ENCODE measurements around the gene FBXW5. TPM values are rescaled to one million over a fixed set of nuclear protein-coding genes. Genes with fewer than 3 reads are reported as not detected.
A peak's percentile ranks its signal among the peaks of the same experiment; 100 is the strongest.

FBXW5 gene
- total and polyA plus RNA-seq, 2 experiments from 2014 or later = 27.0 to 111 TPM

DNA sequence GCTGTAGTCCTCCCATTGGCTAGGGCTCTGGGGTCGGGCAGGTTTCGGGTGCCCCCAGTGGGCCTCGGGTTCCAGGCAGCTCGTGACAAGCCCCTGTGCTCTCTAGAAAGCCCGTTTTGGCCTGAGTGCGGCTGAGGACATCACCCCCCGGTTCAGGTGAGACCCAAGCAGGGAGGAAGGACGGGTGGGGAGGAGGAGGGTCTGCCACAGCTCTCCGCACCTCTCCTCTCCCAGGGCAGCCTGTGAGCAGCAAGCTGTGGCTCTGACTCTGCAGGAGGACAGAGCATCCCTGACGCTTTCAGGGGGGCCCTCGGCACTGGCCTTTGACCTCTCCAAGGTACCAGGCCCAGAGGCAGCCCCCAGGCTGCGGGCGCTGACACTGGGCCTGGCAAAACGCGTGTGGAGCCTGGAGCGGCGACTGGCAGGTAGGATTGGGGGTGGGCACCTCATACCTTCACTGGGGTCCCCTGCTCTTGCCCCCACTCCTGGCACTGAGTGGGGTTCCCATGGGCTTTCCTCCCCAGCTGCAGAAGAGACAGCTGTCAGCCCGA, 48.4 kb upstream of the FBXW5 start (continued):
- no peak for TF ChIP-seq REST (IDR thresholded peaks at IDR 0.05; ENCODE audit: unreplicated experiment)
- no peak for TF ChIP-seq JUNB (IDR thresholded peaks at IDR 0.05; ENCODE audit: unreplicated experiment)
- no peak for TF ChIP-seq ZNF331 (CRISPR knock-in tag; IDR thresholded peaks at IDR 0.05; ENCODE audit: low read depth)

GRCh38 chr9:136991993-136992818, 47.7 kb upstream of the FBXW5 start, which contains the start of gene PAXX:
Gene PAXX, plus strand, starts transcription at chr9:136992422. Its CDS starts 22 bp downstream, at chr9:136992444.
- Mint-ChIP-seq H3K4me3 (peak within 1 kb of the TSS; percentile 80), H3K27me3 (ENCODE audit: insufficient read depth, low read depth, poor library complexity) (peaks cover 29% of the 10 kb centered on the region), H3K4me1 (no peaks in the 10 kb centered on the region; the same call in 2 of the 3 replicates), H3K36me3 (ENCODE audit: low read depth) (no peaks in the 10 kb centered on the region; the same call in 2 of the 3 replicates), H3K9me3 (peaks cover 10% of the 10 kb centered on the region), H3K27ac (no peak within 1 kb of the TSS)
- Histone ChIP-seq H3K27ac (ENCODE audit: low read depth) (no peak within 1 kb of the TSS), H3K79me2 (replicated peaks; ENCODE audit: insufficient read depth) (no peaks in the 10 kb centered on the region), H4K20me1 (replicated peaks; ENCODE audit: insufficient read depth) (no peaks in the 10 kb centered on the region), H2AFZ (no peak within 1 kb of the TSS), H3K9me2 (ENCODE audit: insufficient read depth) (no peaks in the 10 kb centered on the region), H3K4me3 (peak within 1 kb of the TSS; percentile 86), H3K27me3 (ENCODE audit: insufficient read depth) (peaks cover 45% of the 10 kb centered on the region), H3F3A (replicated peaks; ENCODE audit: low read depth) (no peaks in the 10 kb centered on the region), H3K36me3 (ENCODE audit: insufficient read depth) (no peaks in the 10 kb centered on the region), H3K4me2 (peak within 1 kb of the TSS; percentile 88), H3K4me1 (ENCODE audit: insufficient read depth) (peaks cover 5% of the 10 kb centered on the region; the same call in 1 of the 2 replicates)
- peak; percentile 93 for DNase-seq (ENCODE audit: low spot score)
- TF ChIP-seq POLR2AphosphoS5 (IDR thresholded peaks at IDR 0.05; ENCODE audit: low read depth) = peak; percentile 70
- TF ChIP-seq STAT1 (IDR thresholded peaks at IDR 0.05; ENCODE audit: unreplicated experiment) = no peak
- TF ChIP-seq NANOG (IDR thresholded peaks at IDR 0.05; ENCODE audit: borderline replicate concordance) = no peak
- ATAC-seq = peak; percentile 65

DNA sequence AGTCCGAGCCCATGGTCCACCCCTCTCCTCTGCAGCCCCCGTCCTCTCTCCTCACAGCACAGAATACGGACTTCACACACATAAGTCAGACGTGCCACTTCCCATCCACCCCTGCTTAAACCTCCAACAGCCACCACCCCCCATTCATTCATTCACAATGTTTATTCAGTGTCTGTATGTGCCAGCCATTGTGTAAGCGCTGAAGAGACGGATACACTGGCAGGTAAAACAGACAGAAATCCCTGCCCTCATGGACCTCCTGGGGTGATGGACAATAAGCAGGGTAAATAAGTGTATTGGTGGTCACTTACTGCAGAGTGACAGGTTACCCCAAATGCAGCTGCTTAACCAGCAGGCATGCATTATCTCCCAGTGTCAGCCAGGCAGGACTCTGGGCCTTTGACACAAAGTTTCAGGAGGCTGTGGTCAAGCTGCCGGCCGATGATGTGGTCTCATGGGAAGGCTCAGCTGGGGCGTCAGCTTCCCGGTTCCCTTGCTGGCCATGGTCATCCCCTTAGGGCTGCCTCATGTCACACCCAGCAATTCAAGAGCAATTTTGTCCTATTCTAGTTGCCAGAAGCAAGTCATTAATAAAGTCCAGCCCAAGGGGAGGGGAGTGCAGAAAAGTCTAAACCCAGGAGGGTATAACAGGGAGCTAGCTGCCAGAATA, 45.8 kb upstream of the FBXW5 start:
- Histone ChIP-seq H3K27me3 (ENCODE audit: insufficient read depth) (peaks cover 45% of the 10 kb centered on the region), H3F3A (replicated peaks; ENCODE audit: low read depth) (no peaks in the 10 kb centered on the region), H3K4me3 (no peak overlapping the region), H3K27ac (ENCODE audit: low read depth) (no peak overlapping the region), H3K4me1 (ENCODE audit: insufficient read depth) (peaks cover 3% of the 10 kb centered on the region; the same call in 1 of the 2 replicates), H3K36me3 (ENCODE audit: insufficient read depth) (no peaks in the 10 kb centered on the region), H3K9me2 (ENCODE audit: insufficient read depth) (no peaks in the 10 kb centered on the region), H2AFZ (no peak overlapping the region), H4K20me1 (replicated peaks; ENCODE audit: insufficient read depth) (no peaks in the 10 kb centered on the region), H3K79me2 (replicated peaks; ENCODE audit: insufficient read depth) (no peaks in the 10 kb centered on the region), H3K4me2 (no peak overlapping the region)
- no peak for DNase-seq (ENCODE audit: low spot score)
- Mint-ChIP-seq H3K4me3 (peak overlapping the region; percentile 16; the same call in 1 of the 3 replicates), H3K4me1 (no peaks in the 10 kb centered on the region; the same call in 2 of the 3 replicates), H3K27ac (no peak overlapping the region), H3K36me3 (ENCODE audit: low read depth) (no peaks in the 10 kb centered on the region; the same call in 2 of the 3 replicates), H3K27me3 (ENCODE audit: insufficient read depth, low read depth, poor library complexity) (peaks cover 33% of the 10 kb centered on the region), H3K9me3 (peaks cover 10% of the 10 kb centered on the region)
- ATAC-seq = no peak
- no peak for TF ChIP-seq ZNF331 (CRISPR knock-in tag; IDR thresholded peaks at IDR 0.05; ENCODE audit: low read depth)
- TF ChIP-seq REST (IDR thresholded peaks at IDR 0.05; ENCODE audit: unreplicated experiment) = no peak
- no peak for TF ChIP-seq JUNB (IDR thresholded peaks at IDR 0.05; ENCODE audit: unreplicated experiment)
- TF ChIP-seq CREB1 (CRISPR knock-in tag; IDR thresholded peaks at IDR 0.05; ENCODE audit: low read depth) = no peak
- no peak for TF ChIP-seq ETS1 (IDR thresholded peaks at IDR 0.05)
- TF ChIP-seq EZH2phosphoT487 (IDR thresholded peaks at IDR 0.05; ENCODE audit: unreplicated experiment) = no peak
- TF ChIP-seq NANOG (IDR thresholded peaks at IDR 0.05; ENCODE audit: borderline replicate concordance) = no peak
- no peak for TF ChIP-seq STAT1 (IDR thresholded peaks at IDR 0.05; ENCODE audit: unreplicated experiment)
